GM19467 (cell line): ENCODE results near the gene P2RY14.

ENCODE experiments used
- ATAC-seq: cut with Tn5 transposase; IDR thresholded peaks from one replicate; pipeline ENCODE4 v1.9.1; 2021; ENCODE audit warnings: mild to moderate bottlenecking, moderate library complexity; ENCODE audit not compliant: unreplicated experiment

P2RY14 gene

GRCh38 chr3:151278230-151278629 lies at the start of gene P2RY14:
Gene P2RY14 (minus strand): TSS chr3:151278542. CDS start chr3:151214316, 64,226 bp downstream.
- ATAC-seq = no peak

GRCh38 chr3:151327571-151328198 lies 49.3 kb upstream of the P2RY14 start:
- no peak for ATAC-seq

- ATAC-seq = no peak
Measured at GRCh38 chr3:151322511-151322910, 44.2 kb upstream of the P2RY14 start.

GRCh38 chr3:151321526-151321925 lies 43.2 kb upstream of the P2RY14 start:
- ATAC-seq = no peak

GRCh38 chr3:151320131-151320530 lies 41.8 kb upstream of the P2RY14 start:
- ATAC-seq = no peak

GRCh38 chr3:151319628-151320027 lies 41.3 kb upstream of the P2RY14 start:
- ATAC-seq = no peak

- ATAC-seq = no peak
Measured at GRCh38 chr3:151318991-151319390, 40.6 kb upstream of the P2RY14 start.

- no peak for ATAC-seq
Measured at GRCh38 chr3:151318313-151318712, 40.0 kb upstream of the P2RY14 start.

GRCh38 chr3:151316267-151316991 lies 38.1 kb upstream of the P2RY14 start, which contains the start of gene GPR87:
Gene GPR87 (minus strand): TSS chr3:151316820. CDS start chr3:151300100, 16,720 bp downstream.
- ATAC-seq = no peak

GRCh38 chr3:151315846-151316245 lies 37.5 kb upstream of the P2RY14 start:
- no peak for ATAC-seq

GRCh38 chr3:151315136-151315535 lies 36.8 kb upstream of the P2RY14 start:
- ATAC-seq = no peak

- ATAC-seq = no peak
Measured at GRCh38 chr3:151314593-151314992, 36.3 kb upstream of the P2RY14 start.

- ATAC-seq = no peak
Measured at GRCh38 chr3:151314137-151314536, 35.8 kb upstream of the P2RY14 start.

GRCh38 chr3:151312972-151313371 lies 34.6 kb upstream of the P2RY14 start:
- no peak for ATAC-seq

- no peak for ATAC-seq
Measured at GRCh38 chr3:151309566-151309965, 31.2 kb upstream of the P2RY14 start.

GRCh38 chr3:151307583-151308488 lies 29.5 kb upstream of the P2RY14 start:
- no peak for ATAC-seq

GRCh38 chr3:151307131-151307530 lies 28.8 kb upstream of the P2RY14 start:
- ATAC-seq = no peak

GRCh38 chr3:151306168-151306810 lies 27.9 kb upstream of the P2RY14 start:
- ATAC-seq = no peak

- no peak for ATAC-seq
Measured at GRCh38 chr3:151305775-151306151, 27.4 kb upstream of the P2RY14 start.

GRCh38 chr3:151305060-151305774 lies 26.9 kb upstream of the P2RY14 start:
- ATAC-seq = no peak
